Measurements from ENCODE around the gene LARGE2. TPM values are rescaled to one million over a fixed set of nuclear protein-coding genes. Genes with fewer than 3 reads are reported as not detected.

LARGE2 gene
- polyA plus RNA-seq, 1 donor from 2014 or later = not detected

DNA sequence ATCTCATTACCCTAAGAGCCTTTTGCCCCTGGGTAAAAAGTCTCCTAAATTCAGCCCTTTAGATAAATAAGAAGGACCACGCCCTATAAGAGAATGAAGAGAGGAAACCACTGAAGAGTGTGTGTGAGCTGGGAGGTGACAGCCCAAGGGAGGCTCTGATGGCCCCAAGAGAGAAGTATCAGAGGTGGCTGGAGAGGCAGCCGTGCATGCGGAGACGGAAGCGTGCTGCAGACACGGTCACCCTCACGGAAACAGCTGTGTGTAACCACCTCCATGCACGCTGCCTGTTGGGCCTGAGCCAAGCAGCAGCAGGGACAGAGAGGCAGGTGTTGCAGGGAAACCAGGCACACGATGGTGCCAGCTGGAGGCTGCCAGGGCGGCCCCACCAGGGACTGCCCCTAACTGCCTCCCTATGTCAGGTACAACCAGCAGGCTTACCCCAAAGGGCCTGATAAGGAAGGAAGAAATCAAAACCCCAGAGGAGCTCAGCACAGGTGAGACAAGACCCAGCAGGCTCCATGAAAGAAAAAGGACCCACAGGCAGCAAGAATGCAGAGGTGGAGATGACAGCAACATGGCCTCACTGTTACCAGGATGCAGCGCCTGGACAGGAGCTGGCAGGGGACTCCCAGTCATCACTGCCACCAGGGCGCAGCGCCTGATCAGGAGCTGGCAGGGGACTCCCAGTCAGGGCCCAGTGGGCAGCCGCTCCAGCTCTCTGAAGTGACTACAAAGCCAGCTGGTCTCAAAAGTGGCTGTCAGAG lies 7.8 kb downstream of the LARGE2 start:
- Histone ChIP-seq H3K4me2 (ENCODE audit: low read length) (no peak overlapping the region), H3K9ac (ENCODE audit: low read length) (no peak overlapping the region), H3K9me3 (ENCODE audit: low read length) (no peaks in the 10 kb centered on the region), H4K20me1 (ENCODE audit: insufficient read depth) (no peaks in the 10 kb centered on the region), H3F3A (ENCODE audit: insufficient read depth, low read length, poor library complexity, severe bottlenecking) (no peaks in the 10 kb centered on the region), H3K36me3 (ENCODE audit: insufficient read depth, low read length) (peaks cover 10% of the 10 kb centered on the region), H3K27ac (ENCODE audit: low read length) (no peak overlapping the region), H3K27me3 (ENCODE audit: insufficient read depth, low read depth, low read length) (no peaks in the 10 kb centered on the region), H2AFZ (ENCODE audit: low read depth, low read length) (no peak overlapping the region), H3K79me2 (replicated peaks; ENCODE audit: insufficient read depth, low read length) (no peaks in the 10 kb centered on the region), H3K9me2 (ENCODE audit: insufficient read depth, low read length) (no peaks in the 10 kb centered on the region), H3K4me3 (ENCODE audit: low read length) (no peak overlapping the region)
- TF ChIP-seq TAF1 (IDR thresholded peaks at IDR 0.05; ENCODE audit: low read depth) = no peak
- TF ChIP-seq SMC3 (conservative IDR thresholded peaks at IDR 0.05; ENCODE audit: poor library complexity) = no peak
- TF ChIP-seq RAD21 (conservative IDR thresholded peaks at IDR 0.05) = no peak
- TF ChIP-seq, protein P1, sequence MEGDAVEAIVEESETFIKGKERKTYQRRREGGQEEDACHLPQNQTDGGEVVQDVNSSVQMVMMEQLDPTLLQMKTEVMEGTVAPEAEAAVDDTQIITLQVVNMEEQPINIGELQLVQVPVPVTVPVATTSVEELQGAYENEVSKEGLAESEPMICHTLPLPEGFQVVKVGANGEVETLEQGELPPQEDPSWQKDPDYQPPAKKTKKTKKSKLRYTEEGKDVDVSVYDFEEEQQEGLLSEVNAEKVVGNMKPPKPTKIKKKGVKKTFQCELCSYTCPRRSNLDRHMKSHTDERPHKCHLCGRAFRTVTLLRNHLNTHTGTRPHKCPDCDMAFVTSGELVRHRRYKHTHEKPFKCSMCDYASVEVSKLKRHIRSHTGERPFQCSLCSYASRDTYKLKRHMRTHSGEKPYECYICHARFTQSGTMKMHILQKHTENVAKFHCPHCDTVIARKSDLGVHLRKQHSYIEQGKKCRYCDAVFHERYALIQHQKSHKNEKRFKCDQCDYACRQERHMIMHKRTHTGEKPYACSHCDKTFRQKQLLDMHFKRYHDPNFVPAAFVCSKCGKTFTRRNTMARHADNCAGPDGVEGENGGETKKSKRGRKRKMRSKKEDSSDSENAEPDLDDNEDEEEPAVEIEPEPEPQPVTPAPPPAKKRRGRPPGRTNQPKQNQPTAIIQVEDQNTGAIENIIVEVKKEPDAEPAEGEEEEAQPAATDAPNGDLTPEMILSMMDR (IDR thresholded peaks at IDR 0.05; ENCODE audit: poor library complexity, severe bottlenecking) = no peak
- no peak for TF ChIP-seq MXI1 (conservative IDR thresholded peaks at IDR 0.05; ENCODE audit: poor library complexity, severe bottlenecking)
- TF ChIP-seq, protein P2, sequence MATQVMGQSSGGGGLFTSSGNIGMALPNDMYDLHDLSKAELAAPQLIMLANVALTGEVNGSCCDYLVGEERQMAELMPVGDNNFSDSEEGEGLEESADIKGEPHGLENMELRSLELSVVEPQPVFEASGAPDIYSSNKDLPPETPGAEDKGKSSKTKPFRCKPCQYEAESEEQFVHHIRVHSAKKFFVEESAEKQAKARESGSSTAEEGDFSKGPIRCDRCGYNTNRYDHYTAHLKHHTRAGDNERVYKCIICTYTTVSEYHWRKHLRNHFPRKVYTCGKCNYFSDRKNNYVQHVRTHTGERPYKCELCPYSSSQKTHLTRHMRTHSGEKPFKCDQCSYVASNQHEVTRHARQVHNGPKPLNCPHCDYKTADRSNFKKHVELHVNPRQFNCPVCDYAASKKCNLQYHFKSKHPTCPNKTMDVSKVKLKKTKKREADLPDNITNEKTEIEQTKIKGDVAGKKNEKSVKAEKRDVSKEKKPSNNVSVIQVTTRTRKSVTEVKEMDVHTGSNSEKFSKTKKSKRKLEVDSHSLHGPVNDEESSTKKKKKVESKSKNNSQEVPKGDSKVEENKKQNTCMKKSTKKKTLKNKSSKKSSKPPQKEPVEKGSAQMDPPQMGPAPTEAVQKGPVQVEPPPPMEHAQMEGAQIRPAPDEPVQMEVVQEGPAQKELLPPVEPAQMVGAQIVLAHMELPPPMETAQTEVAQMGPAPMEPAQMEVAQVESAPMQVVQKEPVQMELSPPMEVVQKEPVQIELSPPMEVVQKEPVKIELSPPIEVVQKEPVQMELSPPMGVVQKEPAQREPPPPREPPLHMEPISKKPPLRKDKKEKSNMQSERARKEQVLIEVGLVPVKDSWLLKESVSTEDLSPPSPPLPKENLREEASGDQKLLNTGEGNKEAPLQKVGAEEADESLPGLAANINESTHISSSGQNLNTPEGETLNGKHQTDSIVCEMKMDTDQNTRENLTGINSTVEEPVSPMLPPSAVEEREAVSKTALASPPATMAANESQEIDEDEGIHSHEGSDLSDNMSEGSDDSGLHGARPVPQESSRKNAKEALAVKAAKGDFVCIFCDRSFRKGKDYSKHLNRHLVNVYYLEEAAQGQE (IDR thresholded peaks at IDR 0.05; ENCODE audit: borderline replicate concordance) = no peak
- TF ChIP-seq EZH2 (IDR thresholded peaks at IDR 0.05; ENCODE audit: borderline replicate concordance, insufficient read depth, low read length, poor library complexity, severe bottlenecking) = no peak
- TF ChIP-seq POLR2AphosphoS5 (IDR thresholded peaks at IDR 0.05) = no peak
- TF ChIP-seq EP300 (conservative IDR thresholded peaks at IDR 0.05; ENCODE audit: poor library complexity, severe bottlenecking) = no peak

DNA sequence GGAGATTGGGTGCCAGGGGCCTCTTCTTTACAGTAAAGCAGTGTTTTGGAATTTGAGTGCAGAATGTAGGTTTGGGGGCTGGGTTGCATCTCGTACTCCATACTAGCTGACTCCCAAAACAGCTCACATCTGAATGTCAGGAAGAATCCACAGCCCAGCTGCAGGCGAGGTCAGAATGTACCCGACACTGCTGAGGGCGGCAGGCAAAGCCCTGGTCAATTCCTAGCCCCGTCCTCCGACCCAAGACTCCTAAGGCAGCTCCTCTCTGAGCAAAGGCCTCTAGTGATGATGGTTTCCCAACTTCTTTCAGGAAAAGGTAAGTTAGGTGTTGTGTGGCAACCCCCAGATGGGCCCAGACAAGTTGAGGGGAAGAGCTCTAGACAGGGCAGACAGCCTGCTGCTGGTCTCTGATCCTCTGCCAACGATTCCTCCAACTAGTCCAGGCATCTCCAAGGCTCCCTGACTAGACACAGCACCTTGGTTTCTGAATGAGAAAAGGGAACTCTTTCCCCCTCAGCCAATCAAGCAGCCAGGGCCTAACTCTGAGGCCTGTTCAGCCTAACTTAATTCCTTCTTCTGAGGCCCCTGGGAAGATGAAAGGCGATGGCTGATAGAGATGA lies 8.6 kb downstream of the LARGE2 start:
- Histone ChIP-seq H3K4me2 (ENCODE audit: low read length) (no peak overlapping the region), H3F3A (ENCODE audit: insufficient read depth, low read length, poor library complexity, severe bottlenecking) (no peaks in the 10 kb centered on the region), H3K4me3 (ENCODE audit: low read length) (no peak overlapping the region), H3K79me2 (replicated peaks; ENCODE audit: insufficient read depth, low read length) (no peaks in the 10 kb centered on the region), H4K20me1 (ENCODE audit: insufficient read depth) (no peaks in the 10 kb centered on the region), H3K9me3 (ENCODE audit: low read length) (no peaks in the 10 kb centered on the region), H2AFZ (ENCODE audit: low read depth, low read length) (no peak overlapping the region), H3K9me2 (ENCODE audit: insufficient read depth, low read length) (no peaks in the 10 kb centered on the region), H3K27ac (ENCODE audit: low read length) (no peak overlapping the region), H3K36me3 (ENCODE audit: insufficient read depth, low read length) (peaks cover 11% of the 10 kb centered on the region), H3K9ac (ENCODE audit: low read length) (no peak overlapping the region), H3K27me3 (ENCODE audit: insufficient read depth, low read depth, low read length) (no peaks in the 10 kb centered on the region)
- TF ChIP-seq EP300 (conservative IDR thresholded peaks at IDR 0.05; ENCODE audit: poor library complexity, severe bottlenecking) (no peak), RAD21 (conservative IDR thresholded peaks at IDR 0.05) (no peak), TAF1 (IDR thresholded peaks at IDR 0.05; ENCODE audit: low read depth) (no peak), POLR2AphosphoS5 (IDR thresholded peaks at IDR 0.05) (no peak), MXI1 (conservative IDR thresholded peaks at IDR 0.05; ENCODE audit: poor library complexity, severe bottlenecking) (no peak), EZH2 (IDR thresholded peaks at IDR 0.05; ENCODE audit: borderline replicate concordance, insufficient read depth, low read length, poor library complexity, severe bottlenecking) (no peak)
- TF ChIP-seq, protein P2 (IDR thresholded peaks at IDR 0.05; ENCODE audit: borderline replicate concordance) = no peak
- TF ChIP-seq, protein P1 (IDR thresholded peaks at IDR 0.05; ENCODE audit: poor library complexity, severe bottlenecking) = no peak

Data from neural cell (in vitro differentiated cells).